ENCODE measurements around the gene SEMA3B. TPM values are rescaled to one million over a fixed set of nuclear protein-coding genes. Genes with fewer than 3 reads are reported as not detected.
A peak's percentile ranks its signal among the peaks of the same experiment; 100 is the strongest.

SEMA3B gene
- total RNA-seq, 1 experiment from 2014 or later = 7.3 TPM

- H3K27ac Mint-ChIP-seq = peak overlapping the region; percentile 96
- H3K4me1 Mint-ChIP-seq = peaks cover 12% of the 10 kb centered on the region
- no peaks in the 10 kb centered on the region for H3K9me3 Mint-ChIP-seq
- no peaks in the 10 kb centered on the region; the same call in 1 of the 2 replicates for H3K27me3 Mint-ChIP-seq (ENCODE audit: low read depth)
- POLR2A ChIA-PET = interaction anchor here (1.2 kb wide), 1 partner anchor 44 kb away, joined by 3 read pairs; no protein-coding TSS in a partner anchor
- CTCF ChIA-PET = interaction anchor here (1.1 to 2.2 kb wide), 5 partner anchors 27 to 99 kb away, joined by 3 to 12 read pairs (median 8); partner anchors contain the start of gene HYAL2
- DNase-seq (ENCODE audit: low spot score) (no peak), ATAC-seq (no peak)
- H3K4me3 Mint-ChIP-seq = peak overlapping the region; percentile 76
- TF ChIP-seq PRDM15 (CRISPR knock-in tag; IDR thresholded peaks at IDR 0.05) = no peak
- TF ChIP-seq MXD4 (CRISPR knock-in tag; IDR thresholded peaks at IDR 0.05; ENCODE audit: borderline replicate concordance) = no peak
- TF ChIP-seq JAZF1 (CRISPR knock-in tag; IDR thresholded peaks at IDR 0.05) = no peak
- no peak for TF ChIP-seq SMAD3 (CRISPR knock-in tag; IDR thresholded peaks at IDR 0.05; ENCODE audit: borderline replicate concordance)
- TF ChIP-seq, protein P1, sequence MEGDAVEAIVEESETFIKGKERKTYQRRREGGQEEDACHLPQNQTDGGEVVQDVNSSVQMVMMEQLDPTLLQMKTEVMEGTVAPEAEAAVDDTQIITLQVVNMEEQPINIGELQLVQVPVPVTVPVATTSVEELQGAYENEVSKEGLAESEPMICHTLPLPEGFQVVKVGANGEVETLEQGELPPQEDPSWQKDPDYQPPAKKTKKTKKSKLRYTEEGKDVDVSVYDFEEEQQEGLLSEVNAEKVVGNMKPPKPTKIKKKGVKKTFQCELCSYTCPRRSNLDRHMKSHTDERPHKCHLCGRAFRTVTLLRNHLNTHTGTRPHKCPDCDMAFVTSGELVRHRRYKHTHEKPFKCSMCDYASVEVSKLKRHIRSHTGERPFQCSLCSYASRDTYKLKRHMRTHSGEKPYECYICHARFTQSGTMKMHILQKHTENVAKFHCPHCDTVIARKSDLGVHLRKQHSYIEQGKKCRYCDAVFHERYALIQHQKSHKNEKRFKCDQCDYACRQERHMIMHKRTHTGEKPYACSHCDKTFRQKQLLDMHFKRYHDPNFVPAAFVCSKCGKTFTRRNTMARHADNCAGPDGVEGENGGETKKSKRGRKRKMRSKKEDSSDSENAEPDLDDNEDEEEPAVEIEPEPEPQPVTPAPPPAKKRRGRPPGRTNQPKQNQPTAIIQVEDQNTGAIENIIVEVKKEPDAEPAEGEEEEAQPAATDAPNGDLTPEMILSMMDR (IDR thresholded peaks at IDR 0.05) = no peak
- H3K36me3 Mint-ChIP-seq = peaks cover 14% of the 10 kb centered on the region
Observed at GRCh38 chr3:50293079-50293801, 24.3 kb downstream of the SEMA3B start.

DNA sequence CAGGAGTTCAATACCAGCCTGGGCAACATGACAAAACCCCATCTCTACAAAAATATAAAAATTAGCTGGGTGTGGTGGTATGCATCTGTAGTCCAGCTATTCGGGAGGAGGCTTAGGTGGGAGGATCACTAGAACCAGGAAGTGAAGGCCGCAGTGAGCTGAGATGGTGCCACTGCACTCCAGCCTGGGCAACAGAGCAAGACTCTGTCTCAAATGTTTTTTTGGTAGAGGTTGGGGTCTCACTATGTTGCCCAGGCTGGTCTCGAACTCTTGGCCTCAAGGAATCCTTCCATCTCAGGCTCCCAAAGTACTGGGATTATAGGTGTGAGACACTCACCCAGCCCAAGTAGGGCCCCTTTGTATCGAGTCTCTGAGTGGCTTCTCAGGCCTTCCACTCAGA, 25.1 kb downstream of the SEMA3B start:
- DNase-seq (ENCODE audit: low spot score) = no peak
- no peaks in the 10 kb centered on the region; the same call in 1 of the 2 replicates for H3K27me3 Mint-ChIP-seq (ENCODE audit: low read depth)
- H3K9me3 Mint-ChIP-seq = no peaks in the 10 kb centered on the region
- H3K27ac Mint-ChIP-seq = no peak overlapping the region
- H3K36me3 Mint-ChIP-seq = peaks cover 6% of the 10 kb centered on the region; the same call in 1 of the 2 replicates
- CTCF ChIA-PET = interaction anchor here (1.5 kb wide), 1 partner anchor 100 kb away, joined by 4 read pairs; no protein-coding TSS in a partner anchor
- ATAC-seq = no peak
- no peak for TF ChIP-seq ZNF512 (CRISPR knock-in tag; IDR thresholded peaks at IDR 0.05; ENCODE audit: borderline replicate concordance)
- TF ChIP-seq SP1 (CRISPR knock-in tag; conservative IDR thresholded peaks at IDR 0.05) = no peak
- peak; percentile 51; the same call in 1 of the 2 replicates for TF ChIP-seq ZNF121 (CRISPR knock-in tag; IDR thresholded peaks at IDR 0.05)
- no peak for TF ChIP-seq USF2 (CRISPR knock-in tag; IDR thresholded peaks at IDR 0.05)
- no peak for TF ChIP-seq ZNF219 (CRISPR knock-in tag; IDR thresholded peaks at IDR 0.05; ENCODE audit: borderline replicate concordance)
- peaks cover 12% of the 10 kb centered on the region for H3K4me1 Mint-ChIP-seq
- POLR2A ChIA-PET = no interaction called here
- H3K4me3 Mint-ChIP-seq = no peak overlapping the region
